Fibroblast of upper back skin (primary cell): ENCODE measurements around the gene UBE2S.
"Not testable (repeated sequence)": the region's sequence is repeated elsewhere in the genome, so short reads cannot be mapped to it uniquely, and the experiment has no call there.

Source experiments
- DNase-seq: peaks from one replicate; pipeline ENCODE4 v3.0.0-alpha.2; 2013

Gene UBE2S

DNA sequence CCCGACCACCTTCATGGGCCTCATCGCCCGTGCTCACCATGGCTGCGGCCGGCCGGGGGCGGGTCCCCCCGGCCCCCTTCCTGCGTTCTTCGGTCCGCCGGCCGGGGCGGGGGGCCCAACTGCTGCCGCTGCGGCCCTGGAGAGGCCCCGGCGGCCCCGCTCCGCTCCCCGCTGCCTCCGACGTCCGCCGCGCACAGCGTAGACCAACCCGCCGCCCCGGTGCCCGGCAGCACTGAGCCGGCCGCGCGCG is at the start of gene UBE2S:
Gene UBE2S, minus strand, starts transcription at position 239 of the 250 bp plus-strand sequence. Its CDS starts 199 bp downstream, at position 40.
- DNase-seq, result not testable (repeated sequence)

DNA sequence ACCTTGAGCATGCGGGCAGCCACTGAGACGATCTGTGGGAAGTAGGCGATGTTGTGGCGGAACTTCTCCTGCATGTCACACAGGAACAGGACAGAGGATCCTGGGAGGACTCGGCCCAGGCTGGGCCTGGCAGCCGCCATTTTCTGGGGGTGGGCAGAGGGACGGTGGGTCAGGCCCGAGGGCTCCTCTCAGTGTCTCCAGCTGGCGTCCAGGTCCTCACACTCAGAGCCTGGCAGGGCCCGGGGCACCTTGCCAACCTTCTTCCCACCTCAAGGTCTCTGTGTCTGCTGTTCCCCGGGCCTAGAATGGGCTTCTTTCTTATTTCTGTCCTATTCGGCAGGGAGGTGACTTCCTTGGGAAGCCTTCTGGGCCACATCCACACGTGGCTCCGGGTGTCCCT is 48.8 kb upstream of the UBE2S start:
- DNase-seq, result no peak

DNA sequence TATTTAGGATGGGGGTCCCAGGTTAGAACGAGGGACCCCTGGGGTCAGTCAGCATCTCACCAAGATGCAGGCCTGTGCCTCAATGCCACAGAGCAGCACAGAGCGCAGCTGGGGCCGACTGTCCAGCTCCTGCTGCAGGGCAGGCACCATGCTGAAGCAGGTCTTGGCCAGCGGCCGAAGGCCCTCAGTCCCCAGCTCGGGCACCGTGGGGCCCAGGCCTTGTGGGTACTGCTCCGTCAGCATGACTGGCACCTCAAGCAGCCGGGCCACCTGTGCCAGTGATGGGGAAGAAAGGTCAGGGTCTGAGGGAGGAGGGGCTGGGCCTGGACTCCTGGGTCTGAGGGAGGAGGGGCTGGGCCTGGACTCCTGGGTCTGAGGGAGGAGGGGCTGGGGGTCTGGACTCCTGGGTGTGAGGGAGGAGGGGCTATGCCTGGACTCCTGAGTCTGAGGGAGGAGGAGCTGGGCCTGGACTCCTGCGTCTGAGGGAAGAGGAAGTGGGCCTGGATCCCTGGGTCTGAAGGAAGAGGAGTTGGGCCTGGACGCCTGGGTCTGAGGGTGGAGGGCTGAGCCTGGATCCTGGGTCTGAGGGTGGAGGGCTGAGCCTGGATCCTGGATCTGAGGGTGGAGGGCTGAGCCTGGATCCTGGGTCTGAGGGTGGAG is 48.1 kb upstream of the UBE2S start:
- no peak for DNase-seq

DNA sequence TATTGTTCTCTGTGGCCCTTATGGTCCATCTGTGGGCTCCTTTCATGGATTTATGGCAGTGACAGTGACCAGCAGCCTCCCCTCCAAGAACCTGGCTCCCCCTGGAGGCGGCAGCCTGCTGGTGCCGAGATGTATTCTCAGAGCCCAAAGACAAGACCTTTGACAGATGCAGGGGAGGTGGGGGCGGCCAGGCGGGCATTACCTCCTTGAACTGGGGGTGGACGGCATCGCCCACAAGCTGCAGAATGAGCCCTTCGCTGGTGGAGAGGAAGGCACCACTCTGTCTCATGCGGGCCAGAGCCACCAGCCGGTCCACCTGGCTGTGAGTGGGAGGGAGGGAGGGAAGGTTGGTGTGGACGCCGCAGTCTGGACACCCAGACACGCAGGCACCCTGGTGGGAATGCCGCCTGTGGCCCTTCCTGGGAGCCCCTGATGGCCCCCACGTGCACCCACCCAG is 47.2 kb upstream of the UBE2S start:
- peak; percentile 26 for DNase-seq

DNA sequence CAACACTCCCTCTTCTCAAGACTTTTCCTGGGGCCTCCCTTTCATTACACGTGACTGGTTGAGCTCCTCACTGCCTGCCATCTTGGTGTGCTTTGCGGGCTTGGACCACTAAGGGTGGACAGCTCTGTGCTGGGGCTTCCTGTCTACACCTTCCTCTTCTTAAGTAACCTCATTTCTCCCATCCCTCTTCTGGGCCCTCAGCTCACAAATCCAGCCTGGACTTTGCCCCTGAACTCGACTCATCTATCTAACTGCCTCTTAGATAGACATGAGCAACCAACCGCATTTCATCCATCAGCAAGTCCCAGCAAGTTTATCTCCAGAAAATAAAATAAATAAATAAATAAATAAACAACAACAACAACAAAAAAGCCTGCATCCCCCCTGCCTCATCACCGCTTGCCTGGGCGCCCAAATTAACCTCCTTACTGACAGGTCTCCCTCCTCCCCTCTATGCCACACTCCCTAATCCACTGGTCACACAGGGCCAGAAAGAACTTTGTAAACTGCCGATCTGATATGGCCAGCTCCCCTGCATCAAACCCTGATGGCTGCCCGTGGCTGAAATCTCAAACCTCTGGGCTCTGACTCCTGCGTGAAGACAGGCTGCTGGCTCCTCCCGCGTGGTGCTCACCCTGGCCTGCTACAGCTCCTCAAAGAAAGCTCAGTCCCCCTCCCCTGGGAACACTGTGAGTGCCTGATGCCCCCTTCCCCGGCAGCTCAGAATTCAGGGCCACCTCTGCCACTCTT is 46.1 kb upstream of the UBE2S start:
- DNase-seq, result no peak

DNA sequence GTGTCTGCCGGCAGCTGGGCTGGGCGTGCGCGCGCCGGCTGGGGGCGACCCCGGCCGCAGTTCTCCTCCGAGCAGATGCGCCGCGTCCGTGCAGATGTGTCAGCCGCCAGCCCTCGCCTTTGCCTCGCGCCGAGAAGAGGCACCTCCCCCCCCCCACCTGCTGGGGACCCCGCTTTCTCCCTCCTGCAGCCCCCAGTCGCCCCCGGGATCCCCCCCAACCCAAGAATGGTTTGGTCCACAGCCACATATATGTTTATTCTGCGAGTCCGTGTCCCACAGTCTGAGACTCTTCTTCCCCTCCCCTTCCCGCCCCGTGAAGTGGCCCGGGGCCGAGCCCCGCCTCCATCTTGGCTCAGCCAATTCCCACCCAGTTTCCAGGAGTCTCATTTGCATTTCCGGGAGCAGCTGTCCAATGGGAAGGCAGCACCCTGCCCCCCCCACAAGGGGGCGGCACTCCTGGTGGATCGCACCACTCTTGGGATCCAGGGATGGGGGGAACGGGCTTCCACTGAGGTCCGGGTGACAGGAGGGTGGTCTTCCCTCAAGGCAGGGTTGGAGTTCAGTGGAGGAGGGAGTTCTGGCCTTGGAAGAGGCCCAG is 45.3 kb upstream of the UBE2S start:
- peak; percentile 69 for DNase-seq

DNA sequence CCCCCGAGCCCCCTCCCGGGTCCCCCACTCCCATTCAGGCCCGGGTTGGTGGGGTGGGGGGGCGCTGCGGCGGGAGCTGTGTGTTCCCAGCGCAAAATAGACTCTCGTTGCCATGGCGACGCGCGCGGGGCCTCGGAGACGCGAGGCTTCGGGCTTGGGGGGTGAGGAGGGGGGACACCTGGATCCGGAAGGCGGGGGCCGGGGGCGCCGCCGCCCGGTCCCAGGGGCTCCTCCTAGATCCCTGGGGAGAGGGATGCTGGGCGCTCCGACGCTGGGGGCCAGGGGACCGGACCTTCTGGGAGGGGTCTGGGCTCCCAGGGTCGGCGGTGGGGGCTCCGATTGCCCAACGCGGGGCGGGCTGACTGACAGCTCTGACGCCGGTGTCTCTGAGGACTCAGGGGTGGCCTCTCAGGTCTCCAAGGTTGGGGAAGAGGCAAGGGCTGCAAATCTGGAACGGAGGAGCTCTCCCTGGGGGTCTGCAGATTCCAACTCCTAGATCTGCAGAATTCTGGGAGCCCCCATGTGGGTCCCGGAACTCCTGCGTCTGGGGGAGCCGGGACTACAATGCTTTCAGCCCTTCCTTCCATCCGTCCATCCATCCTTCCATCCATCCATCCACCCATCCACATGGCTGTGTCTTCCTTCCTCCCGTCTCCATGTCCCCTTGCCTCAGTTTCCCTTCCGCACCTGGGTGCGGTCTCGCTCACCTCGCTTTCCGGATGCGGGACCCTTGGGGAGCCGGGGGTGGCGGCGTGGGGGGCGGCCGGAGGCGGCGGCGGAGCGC is 44.6 kb upstream of the UBE2S start:
- no peak for DNase-seq

DNA sequence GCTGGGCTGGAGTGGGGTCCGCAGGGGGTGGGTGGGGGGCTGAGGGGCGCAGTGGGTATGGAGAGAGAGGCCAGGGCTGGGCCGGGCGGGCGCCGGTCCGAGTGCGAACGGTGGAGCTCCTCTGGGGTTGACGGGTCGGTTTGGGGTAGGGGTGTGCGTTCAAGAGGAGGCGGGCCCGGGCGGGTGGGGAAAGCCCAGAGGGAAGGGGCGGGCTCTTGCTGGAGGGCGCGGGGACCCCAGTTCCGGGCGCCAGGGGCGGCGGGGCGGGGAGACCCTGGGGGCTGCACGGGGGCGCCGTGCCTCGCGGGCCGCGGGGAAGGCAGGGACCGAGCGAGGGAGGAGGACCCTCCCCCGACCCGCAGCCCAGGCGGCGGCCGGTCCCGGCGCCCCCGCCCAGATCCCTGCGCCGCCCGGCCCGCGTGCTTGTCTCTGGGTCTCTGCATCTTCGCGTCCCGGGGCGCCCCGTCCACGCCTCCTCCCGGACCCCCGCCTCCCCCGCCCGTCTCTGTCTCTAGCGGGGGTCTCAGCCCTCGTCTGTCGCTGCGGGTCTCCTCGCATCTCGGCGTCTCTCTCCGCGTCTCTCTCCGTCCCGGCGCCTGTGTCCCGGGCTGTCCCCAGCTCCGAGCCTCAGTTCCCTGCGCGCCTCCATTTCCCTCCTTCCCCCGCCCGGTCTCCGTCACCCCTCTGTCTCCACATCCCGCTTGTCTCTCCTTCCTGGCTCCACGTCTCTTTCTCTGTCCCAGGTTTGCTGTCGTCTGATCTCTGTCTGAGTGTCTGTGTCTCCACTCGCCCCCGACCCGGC is 43.8 kb upstream of the UBE2S start:
- no peak for DNase-seq

DNA sequence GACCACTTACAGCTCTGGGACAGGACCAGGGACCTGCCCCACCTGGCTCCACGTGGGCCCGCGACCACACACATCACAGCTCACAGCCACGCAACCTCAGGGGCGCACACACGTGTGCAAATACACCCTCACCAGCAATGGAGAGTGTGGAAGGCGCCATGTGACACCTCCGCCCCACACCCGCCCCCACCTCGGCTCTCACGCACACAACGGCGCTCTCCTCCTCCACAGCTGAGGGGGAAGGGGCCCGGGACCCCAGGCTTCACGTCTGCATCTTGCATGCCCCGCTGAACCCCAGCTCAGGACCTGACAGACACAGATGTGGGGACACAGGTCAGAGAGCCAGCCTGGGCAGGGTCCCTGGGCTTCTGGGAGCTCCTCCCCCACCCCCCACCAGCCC is 41.9 kb upstream of the UBE2S start:
- no peak for DNase-seq

DNA sequence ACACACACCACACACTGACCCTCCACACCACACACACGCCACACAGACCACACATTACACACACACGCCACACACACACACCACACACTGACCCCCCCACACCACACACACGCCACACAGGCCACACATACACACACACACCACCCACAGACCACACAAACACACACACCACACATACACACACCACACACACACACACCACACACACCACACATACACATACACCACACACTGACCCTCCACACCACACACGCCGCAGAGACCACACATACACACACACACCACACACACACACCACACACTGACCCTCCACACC is 40.5 kb upstream of the UBE2S start:
- DNase-seq, result not testable (repeated sequence)

DNA sequence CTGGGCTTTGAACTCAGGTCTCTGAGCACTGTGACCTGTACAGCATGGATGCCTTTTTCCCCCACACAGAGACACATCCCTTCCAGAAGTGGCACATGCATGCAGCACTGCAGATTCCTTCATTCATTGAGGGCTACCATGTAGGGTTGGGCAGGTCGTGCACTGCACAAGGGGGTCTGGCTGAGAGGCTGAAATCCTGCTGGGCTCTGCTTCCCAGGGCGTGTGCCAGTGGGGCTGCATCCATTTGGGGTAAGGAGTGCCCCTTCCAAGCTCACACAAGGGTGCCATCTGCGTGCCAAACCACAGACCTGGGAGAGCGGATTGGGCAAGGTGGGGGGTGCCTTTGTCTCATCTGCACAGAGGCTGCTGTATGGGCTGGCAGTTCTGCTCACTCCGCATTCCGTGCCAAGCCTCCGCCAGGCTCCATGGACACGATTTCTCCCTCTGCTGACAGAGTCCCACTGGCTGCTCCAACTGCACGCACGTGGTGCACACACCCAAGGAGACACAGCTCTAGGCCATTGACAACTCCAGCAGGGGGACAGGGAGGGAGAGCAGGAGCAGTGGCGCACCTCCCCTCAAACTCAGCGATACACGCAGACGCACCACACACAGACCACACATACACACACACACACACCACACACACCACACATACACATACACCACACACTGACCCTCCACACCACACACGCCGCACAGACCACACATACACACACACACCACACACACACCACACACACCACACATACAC is 40.0 kb upstream of the UBE2S start:
- peak; percentile 25 for DNase-seq

DNA sequence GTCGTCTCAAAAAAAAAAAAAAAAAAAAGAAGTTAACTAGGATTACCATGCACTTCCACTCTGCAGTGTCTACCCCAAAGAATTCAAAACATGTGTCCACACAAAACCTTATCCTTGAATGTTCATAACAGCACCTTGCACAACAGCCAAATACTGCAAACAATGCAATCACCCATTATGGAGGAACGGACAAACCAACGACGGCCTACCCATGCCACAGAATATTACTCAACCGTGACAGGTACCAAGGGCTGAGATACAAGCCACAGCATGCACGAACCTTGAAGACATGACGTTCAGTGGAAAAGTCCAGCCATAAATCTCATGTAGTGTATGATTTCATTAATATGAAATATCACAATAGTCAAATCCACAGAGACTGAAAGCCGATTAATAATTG is 38.5 kb upstream of the UBE2S start:
- no peak for DNase-seq

DNA sequence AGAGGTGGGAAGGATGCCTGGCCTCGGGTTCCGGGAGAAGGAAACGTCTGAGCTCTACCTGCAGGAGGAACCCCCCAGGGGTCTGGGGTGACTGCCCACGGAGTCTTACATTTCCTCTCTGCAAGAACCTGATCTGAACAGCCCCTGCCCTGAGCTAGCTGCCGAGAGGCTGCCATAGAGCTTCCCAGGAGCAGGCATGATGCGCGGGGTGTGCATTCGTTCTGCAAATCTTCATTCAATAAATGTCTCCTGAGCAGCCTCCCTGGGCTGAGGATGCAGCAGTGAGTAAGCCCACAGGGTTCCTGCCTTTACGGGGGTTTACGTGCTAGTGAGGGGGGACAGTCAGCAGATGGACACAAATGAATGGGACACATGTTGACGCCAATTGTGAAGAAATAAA is 37.1 kb upstream of the UBE2S start:
- DNase-seq, result no peak

DNA sequence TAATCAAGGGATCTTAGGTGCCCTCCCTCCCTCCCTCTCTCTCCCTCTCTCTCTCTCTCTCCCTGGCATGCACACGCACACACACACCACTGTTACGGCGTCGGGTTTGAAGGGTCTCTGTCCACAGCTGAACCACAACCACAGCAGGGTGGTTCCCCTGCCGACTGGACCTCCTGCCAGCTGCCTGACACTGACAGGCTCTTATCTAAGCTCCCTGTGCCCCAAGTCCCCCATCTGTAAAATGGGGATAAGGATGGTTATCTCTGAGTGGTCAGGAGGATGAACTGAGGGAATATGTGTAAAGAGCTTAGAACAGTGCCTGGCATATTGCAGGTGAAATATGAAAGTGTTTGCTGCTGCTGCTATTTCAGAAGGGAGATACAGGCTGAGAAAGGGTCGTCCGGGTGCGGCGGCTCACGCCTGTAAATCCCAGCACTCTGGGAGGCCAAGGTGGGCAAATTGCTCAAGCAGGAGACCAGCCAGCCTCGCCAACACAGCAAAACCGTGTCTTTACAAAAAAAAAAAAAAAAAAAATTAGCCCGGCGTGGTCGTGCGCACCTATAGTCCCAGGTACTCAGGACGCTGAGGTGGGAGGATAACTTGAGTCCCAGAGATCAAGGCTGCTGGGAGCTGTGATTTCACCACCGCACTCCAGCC is 36.4 kb upstream of the UBE2S start:
- no peak for DNase-seq

DNA sequence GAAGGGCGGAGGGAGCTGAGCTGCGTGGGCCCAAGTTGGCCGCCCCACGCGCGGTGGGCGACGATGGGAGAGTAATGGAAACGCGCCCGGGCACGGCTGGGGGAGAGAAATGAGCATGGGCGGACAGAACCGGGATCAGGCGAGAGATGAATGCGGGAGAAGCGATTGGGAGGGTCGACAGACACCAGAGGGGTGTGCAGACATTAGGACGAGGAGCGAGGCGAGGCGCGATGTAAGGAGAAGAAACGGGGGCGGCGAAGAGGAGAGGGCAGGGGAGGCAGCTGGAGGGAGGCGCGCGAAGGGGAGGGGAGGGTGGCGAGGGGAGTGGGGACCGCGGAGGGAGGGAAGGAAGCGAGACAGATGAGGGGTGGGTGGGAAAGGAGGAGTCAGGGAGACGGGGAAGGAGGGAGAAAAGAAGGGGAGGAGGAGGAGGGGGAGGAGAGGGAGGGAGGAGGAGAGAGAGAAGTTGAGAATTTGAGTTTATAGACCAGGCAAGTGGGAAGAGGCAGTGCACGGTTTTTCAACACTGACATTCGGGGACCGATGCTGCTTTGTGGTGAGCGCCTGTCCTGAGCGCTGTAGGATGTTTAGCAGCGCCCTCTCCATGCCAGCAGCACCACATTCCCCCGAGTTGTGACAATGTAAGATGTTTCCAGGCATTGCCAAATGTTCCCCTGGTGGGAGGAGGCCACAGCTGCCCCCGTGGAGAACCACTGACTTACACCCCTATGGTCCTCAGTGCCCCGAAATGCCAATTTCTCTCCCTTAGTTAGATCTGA is 35.6 kb upstream of the UBE2S start, which contains the start of gene SHISA7:
Gene SHISA7, minus strand, starts transcription at position 256 of the 779 bp plus-strand sequence. CDS start 437 bp downstream, outside the sequence.
- no peak for DNase-seq

DNA sequence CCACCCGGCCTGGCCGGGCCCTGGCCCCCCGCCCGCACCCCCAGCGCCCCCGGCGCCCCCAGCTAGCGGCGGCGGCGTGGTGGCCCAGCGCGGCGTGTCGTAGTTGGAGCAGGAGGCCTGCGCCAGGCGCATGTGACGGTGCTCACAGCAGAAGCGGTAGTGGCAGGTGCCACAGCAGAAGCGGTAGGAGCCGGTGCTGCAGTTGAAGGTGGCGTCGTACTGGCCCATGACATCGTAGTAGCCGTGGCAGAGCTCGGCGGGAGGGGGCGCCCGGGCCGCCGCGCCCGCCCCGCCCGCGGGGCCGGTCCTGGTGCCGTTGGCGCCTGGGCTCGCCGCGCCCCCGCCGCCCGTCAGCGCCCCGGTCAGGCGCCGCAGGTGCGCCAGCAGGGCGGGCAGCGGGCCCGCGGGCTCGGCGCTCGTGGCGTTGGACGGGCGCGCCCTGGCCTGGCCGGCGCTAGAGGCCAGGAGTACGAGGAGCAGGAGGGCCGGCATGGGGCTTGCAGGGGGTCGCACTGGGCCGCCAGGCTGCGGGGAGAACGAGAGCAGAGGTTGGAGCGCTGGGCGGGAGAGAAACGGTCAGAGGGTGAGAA is 34.9 kb upstream of the UBE2S start:
- no peak for DNase-seq

DNA sequence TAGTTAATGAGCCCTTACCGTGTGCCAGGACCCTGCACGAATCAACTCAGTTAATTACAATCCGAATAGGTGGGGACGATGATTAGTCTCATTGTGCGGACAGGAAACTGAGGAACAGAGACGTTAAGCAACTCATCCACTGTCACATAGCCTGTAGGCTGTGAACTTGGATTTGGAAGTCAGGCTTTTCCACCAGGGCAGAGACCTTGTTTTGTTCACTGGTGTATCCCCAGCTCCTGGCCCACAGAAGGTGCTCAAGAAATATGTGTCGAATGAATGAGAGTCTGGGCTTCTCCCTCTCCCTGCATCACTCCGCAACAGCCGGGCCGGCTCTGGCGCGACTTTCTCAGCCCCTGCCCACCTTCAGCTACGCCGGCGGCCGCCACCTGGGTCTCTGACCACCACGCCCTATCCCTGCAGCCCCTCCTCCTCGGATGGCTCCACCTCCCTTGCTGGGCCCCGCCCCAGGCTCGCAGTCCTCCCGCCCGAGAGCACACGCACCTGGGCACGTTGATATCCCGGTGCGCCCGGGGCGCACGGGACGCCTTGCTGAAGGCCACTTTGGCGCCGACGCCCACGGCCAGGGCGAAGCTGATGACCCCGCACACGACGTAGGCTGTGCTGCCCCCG is 34.2 kb upstream of the UBE2S start:
- no peak for DNase-seq

DNA sequence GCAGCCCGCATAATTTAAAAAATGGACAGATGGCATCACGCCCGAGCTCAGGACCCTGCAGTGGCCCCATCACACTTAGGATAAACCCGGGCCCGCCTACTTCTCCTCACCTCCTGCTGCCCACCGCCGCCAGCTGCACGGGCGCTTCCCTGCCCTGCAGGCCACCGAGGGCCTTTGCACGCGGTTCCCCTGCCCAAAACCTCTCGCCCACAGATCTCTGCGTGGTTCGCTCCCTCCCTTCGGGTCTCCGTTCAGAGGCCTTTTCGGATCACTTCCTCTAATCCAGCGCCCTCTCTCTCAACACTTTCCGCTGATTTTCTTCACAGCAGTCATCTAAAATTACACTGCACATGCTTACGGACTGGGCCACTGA is 33.7 kb upstream of the UBE2S start:
- no peak for DNase-seq

DNA sequence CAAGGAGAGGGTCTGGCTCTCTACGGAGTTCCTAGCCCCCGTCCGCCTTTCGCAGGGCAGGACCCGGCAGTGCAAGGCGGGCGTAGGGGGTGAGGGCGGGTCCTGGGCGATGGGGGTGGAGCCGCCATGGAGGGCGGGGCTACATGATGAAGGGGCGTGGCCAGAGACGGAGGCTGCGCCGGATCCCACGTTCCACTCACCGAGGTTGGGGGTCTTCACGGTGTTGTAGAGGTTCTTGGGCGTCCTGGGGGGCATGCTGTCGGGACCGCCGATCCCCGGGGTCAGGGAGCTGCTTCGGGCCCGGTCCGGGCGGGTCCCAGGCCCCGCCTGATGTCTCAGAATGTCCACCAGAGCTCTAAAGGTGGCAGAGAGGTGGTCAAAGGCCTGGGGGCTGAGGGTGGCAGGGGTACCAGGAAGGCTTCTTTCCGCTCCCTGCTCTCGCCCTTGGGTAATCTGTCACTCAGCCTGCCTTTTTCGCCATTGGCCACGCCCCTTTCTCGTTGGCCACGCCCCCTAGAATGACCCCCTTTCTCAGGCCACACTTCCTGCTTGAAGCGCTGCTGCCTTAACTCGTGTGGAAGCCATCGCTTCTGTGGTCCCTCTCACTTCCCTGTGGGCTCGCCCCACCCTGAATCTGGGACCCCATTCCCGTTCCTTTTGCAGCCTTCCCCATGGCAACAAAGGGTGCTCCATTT is 33.0 kb upstream of the UBE2S start:
- no peak for DNase-seq
